ENCODE results near the gene ZBTB2.
A peak's percentile ranks its signal among the peaks of the same experiment; 100 is the strongest.

Gene ZBTB2

GRCh38 chr6:151393410-151393809, 2.1 kb upstream of the ZBTB2 start:
- Histone ChIP-seq H4K20me1 (ENCODE audit: insufficient read depth, low read length) (peaks cover 2% of the 10 kb centered on the region; the same call in 1 of the 2 replicates), H3K4me3 (ENCODE audit: low read depth, low read length, poor library complexity, severe bottlenecking) (peak overlapping the region; percentile 100), H3K4me2 (ENCODE audit: low read length) (peak overlapping the region; percentile 92)

GRCh38 chr6:151392427-151392826, 1.1 kb upstream of the ZBTB2 start:
- Histone ChIP-seq H3K79me2 (ENCODE audit: insufficient read depth, low read length) (peaks cover 73% of the 10 kb centered on the region), H3K27ac (ENCODE audit: low read depth, low read length, poor library complexity, severe bottlenecking) (peak overlapping the region; percentile 93), H3K4me1 (ENCODE audit: insufficient read depth, low read length, severe bottlenecking) (peaks cover 51% of the 10 kb centered on the region), H3K4me3 (ENCODE audit: low read depth, low read length, poor library complexity, severe bottlenecking) (peak overlapping the region; percentile 100), H3K27me3 (ENCODE audit: insufficient read depth, low read length) (no peaks in the 10 kb centered on the region), H2AFZ (ENCODE audit: low read length) (no peak overlapping the region), H3K36me3 (ENCODE audit: insufficient read depth, low read length) (peaks cover 46% of the 10 kb centered on the region), H3K9me3 (ENCODE audit: low read length) (no peaks in the 10 kb centered on the region), H3K9ac (ENCODE audit: low read length) (peak overlapping the region; percentile 72), H3K4me2 (ENCODE audit: low read length) (peak overlapping the region; percentile 92), H3F3A (ENCODE audit: insufficient read depth, low read length) (0 out of 2 replicates have a peak, but pooled peaks cover 6% of the 10 kb centered on the region), H4K20me1 (ENCODE audit: insufficient read depth, low read length) (peaks cover 2% of the 10 kb centered on the region; the same call in 1 of the 2 replicates), H3K9me2 (ENCODE audit: low read depth, low read length) (no peaks in the 10 kb centered on the region)
- TF ChIP-seq CTCF (IDR thresholded peaks at IDR 0.05; ENCODE audit: low read length) (no peak), EZH2 (IDR thresholded peaks at IDR 0.05; ENCODE audit: borderline replicate concordance, low read length) (no peak)

More at GRCh38 chr6:151393410-151393809, 2.1 kb upstream of the ZBTB2 start:
- H3F3A ChIP-seq (ENCODE audit: insufficient read depth, low read length), result 0 out of 2 replicates have a peak, but pooled peaks cover 6% of the 10 kb centered on the region
- peaks cover 73% of the 10 kb centered on the region for H3K79me2 ChIP-seq (ENCODE audit: insufficient read depth, low read length)
- TF ChIP-seq CTCF (IDR thresholded peaks at IDR 0.05; ENCODE audit: low read length), result no peak
- no peak for TF ChIP-seq EZH2 (IDR thresholded peaks at IDR 0.05; ENCODE audit: borderline replicate concordance, low read length)
- no peak overlapping the region for H3K27ac ChIP-seq (ENCODE audit: low read depth, low read length, poor library complexity, severe bottlenecking)
- H3K4me1 ChIP-seq (ENCODE audit: insufficient read depth, low read length, severe bottlenecking), result peaks cover 46% of the 10 kb centered on the region
- H3K36me3 ChIP-seq (ENCODE audit: insufficient read depth, low read length), result peaks cover 48% of the 10 kb centered on the region
- no peak overlapping the region for H2AFZ ChIP-seq (ENCODE audit: low read length)
- no peaks in the 10 kb centered on the region for H3K27me3 ChIP-seq (ENCODE audit: insufficient read depth, low read length)
- H3K9me3 ChIP-seq (ENCODE audit: low read length), result no peaks in the 10 kb centered on the region
- no peaks in the 10 kb centered on the region for H3K9me2 ChIP-seq (ENCODE audit: low read depth, low read length)
- peak overlapping the region; percentile 72 for H3K9ac ChIP-seq (ENCODE audit: low read length)

GRCh38 chr6:151390851-151391470, 398 bp downstream of the ZBTB2 start:
- Histone ChIP-seq H3K4me2 (ENCODE audit: low read length) (peak overlapping the region; percentile 92), H3K4me3 (ENCODE audit: low read depth, low read length, poor library complexity, severe bottlenecking) (peak overlapping the region; percentile 100), H3F3A (ENCODE audit: insufficient read depth, low read length) (0 out of 2 replicates have a peak, but pooled peaks cover 6% of the 10 kb centered on the region), H3K4me1 (ENCODE audit: insufficient read depth, low read length, severe bottlenecking) (peaks cover 51% of the 10 kb centered on the region), H3K36me3 (ENCODE audit: insufficient read depth, low read length) (peaks cover 37% of the 10 kb centered on the region), H4K20me1 (ENCODE audit: insufficient read depth, low read length) (no peaks in the 10 kb centered on the region), H3K79me2 (ENCODE audit: insufficient read depth, low read length) (peaks cover 73% of the 10 kb centered on the region), H2AFZ (ENCODE audit: low read length) (no peak overlapping the region), H3K9ac (ENCODE audit: low read length) (peak overlapping the region; percentile 100), H3K9me2 (ENCODE audit: low read depth, low read length) (no peaks in the 10 kb centered on the region), H3K27me3 (ENCODE audit: insufficient read depth, low read length) (no peaks in the 10 kb centered on the region), H3K9me3 (ENCODE audit: low read length) (no peaks in the 10 kb centered on the region), H3K27ac (ENCODE audit: low read depth, low read length, poor library complexity, severe bottlenecking) (peak overlapping the region; percentile 93)
- no peak for TF ChIP-seq EZH2 (IDR thresholded peaks at IDR 0.05; ENCODE audit: borderline replicate concordance, low read length)
- no peak for TF ChIP-seq CTCF (IDR thresholded peaks at IDR 0.05; ENCODE audit: low read length)

Data from OCI-LY1 (cell line).